HEK293 (cell line): ENCODE results near the gene SLC38A4.

Experiments
- CTCF ChIP-seq: fragments of 450-650 bp; formaldehyde crosslinking; IDR thresholded peaks from 2 replicates; pipeline ENCODE4 v1.5.1; 2016; ENCODE audit warnings: missing biosample characterization, missing genetic modification characterization
- YY1 ChIP-seq: fragments of 450-650 bp; formaldehyde crosslinking; IDR thresholded peaks from 2 replicates; pipeline ENCODE4 v1.5.1; 2018; ENCODE audit warnings: missing biosample characterization, missing genetic modification characterization
- ZBTB11 ChIP-seq: fragments of 450-650 bp; formaldehyde crosslinking; conservative IDR thresholded peaks from 2 replicates; pipeline ENCODE4 v1.5.1; 2016; ENCODE audit warnings: low read depth, missing biosample characterization, missing genetic modification characterization
- ZNF138 ChIP-seq: fragments of 450-650 bp; formaldehyde crosslinking; IDR thresholded peaks from 2 replicates; pipeline ENCODE4 v1.5.1; 2016; ENCODE audit warnings: missing biosample characterization, missing genetic modification characterization, borderline replicate concordance
- ZNF146 ChIP-seq: fragments of 450-650 bp; formaldehyde crosslinking; IDR thresholded peaks from 2 replicates; pipeline ENCODE4 v1.5.1; 2016; ENCODE audit warnings: missing biosample characterization, missing genetic modification characterization
- ZNF639 ChIP-seq: fragments of 450-650 bp; formaldehyde crosslinking; IDR thresholded peaks from 2 replicates; pipeline ENCODE4 v1.5.1; 2016; ENCODE audit warnings: missing biosample characterization, missing genetic modification characterization
- ZNF658 ChIP-seq: fragments of 450-650 bp; formaldehyde crosslinking; IDR thresholded peaks from 2 replicates; pipeline ENCODE4; 2016; ENCODE audit warnings: missing biosample characterization, missing genetic modification characterization
- ZNF660 ChIP-seq: fragments of 450-650 bp; IDR thresholded peaks from 2 replicates; pipeline ENCODE4 v1.5.1; 2018; ENCODE audit warnings: missing biosample characterization, mild to moderate bottlenecking, missing genetic modification characterization
- ZNF76 ChIP-seq: fragments of 450-650 bp; formaldehyde crosslinking; IDR thresholded peaks from 2 replicates; pipeline ENCODE4; 2016; ENCODE audit warnings: low read depth, missing biosample characterization, missing genetic modification characterization, borderline replicate concordance
- ZNF785 ChIP-seq: fragments of 450-650 bp; formaldehyde crosslinking; IDR thresholded peaks from 2 replicates; pipeline ENCODE4 v1.5.1; 2016; ENCODE audit warnings: missing biosample characterization, missing genetic modification characterization

DNA sequence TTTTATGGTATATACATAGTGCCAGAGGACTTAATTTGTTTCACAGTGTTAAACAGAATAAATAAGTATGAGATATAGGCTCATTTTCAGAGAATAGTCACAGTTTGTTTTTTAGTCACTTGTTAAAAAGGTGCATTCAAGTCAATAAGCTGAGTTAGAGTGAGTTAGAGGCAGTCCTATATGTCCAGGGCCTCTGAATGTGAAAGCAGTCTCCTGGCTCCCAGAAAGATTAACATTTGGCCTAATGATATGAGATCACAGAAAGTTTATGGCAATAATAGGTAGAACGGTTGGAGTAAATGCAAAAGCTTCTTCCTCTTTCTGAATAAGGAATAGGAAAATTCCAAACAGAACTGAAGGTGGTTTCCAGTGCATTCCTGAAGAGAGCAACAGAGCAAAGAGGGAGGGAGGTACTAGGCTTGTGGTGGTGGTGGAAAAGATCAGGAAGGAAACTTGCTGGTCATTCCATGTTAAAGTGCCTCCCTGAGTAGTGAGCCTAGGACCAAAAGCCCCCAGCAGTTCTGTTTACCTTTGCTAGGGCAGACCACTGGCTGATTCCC, 54.4 kb downstream of the SLC38A4 start:
- no peak for TF ChIP-seq ZNF660 (tag by site-specific recombination)
- TF ChIP-seq ZNF76, result no peak
- no peak for TF ChIP-seq ZBTB11 (tag by site-specific recombination)
- no peak for TF ChIP-seq ZNF639 (tag by site-specific recombination)
- no peak for TF ChIP-seq CTCF (tag by site-specific recombination)
- TF ChIP-seq YY1 (tag by site-specific recombination), result no peak
- TF ChIP-seq ZNF658, result no peak
- no peak for TF ChIP-seq ZNF785 (tag by site-specific recombination)
- no peak for TF ChIP-seq ZNF146 (tag by site-specific recombination)
- no peak for TF ChIP-seq ZNF138 (tag by site-specific recombination)
